Medulla oblongata (tissue), 1 donor: ENCODE results near the gene SLC2A11.
"Not testable (repeated sequence)": the region's sequence is repeated elsewhere in the genome, so short reads cannot be mapped to it uniquely, and the experiment has no call there.

Source experiments
- DNase-seq: peaks from one replicate; pipeline ENCODE4 v3.0.0-alpha.2; 2015; ENCODE audit errors: extremely low spot score

Gene SLC2A11

GRCh38 chr22:23847310-23847920, 10.3 kb upstream of the SLC2A11 start:
- DNase-seq = no peak

- DNase-seq = no peak
Measured at GRCh38 chr22:23847991-23848864, 9.4 kb upstream of the SLC2A11 start.

GRCh38 chr22:23849009-23850006, 8.4 kb upstream of the SLC2A11 start:
- peak; percentile 76 for DNase-seq

- no peak for DNase-seq
Measured at GRCh38 chr22:23850136-23850611, 7.5 kb upstream of the SLC2A11 start.

- DNase-seq = peak; percentile 38
Measured at GRCh38 chr22:23856721-23857605, 712 bp upstream of the SLC2A11 start.

GRCh38 chr22:23858484-23858815, 775 bp downstream of the SLC2A11 start:
- DNase-seq = no peak

GRCh38 chr22:23859201-23859600, 1.5 kb downstream of the SLC2A11 start:
- no peak for DNase-seq

- not testable (repeated sequence) for DNase-seq
Measured at GRCh38 chr22:23860187-23860586, 2.5 kb downstream of the SLC2A11 start.

- no peak for DNase-seq
Measured at GRCh38 chr22:23862103-23862502, 4.4 kb downstream of the SLC2A11 start.

- not testable (repeated sequence) for DNase-seq
Measured at GRCh38 chr22:23864499-23865154, 7.0 kb downstream of the SLC2A11 start.

GRCh38 chr22:23868580-23868979, 10.9 kb downstream of the SLC2A11 start:
- no peak for DNase-seq

GRCh38 chr22:23874871-23875270, 17.2 kb downstream of the SLC2A11 start:
- no peak for DNase-seq

- DNase-seq = no peak
Measured at GRCh38 chr22:23875801-23876200, 18.1 kb downstream of the SLC2A11 start.

GRCh38 chr22:23877566-23877965, 19.9 kb downstream of the SLC2A11 start:
- DNase-seq = no peak

GRCh38 chr22:23878219-23878618, 20.5 kb downstream of the SLC2A11 start:
- DNase-seq = peak; percentile 51

- no peak for DNase-seq
Measured at GRCh38 chr22:23882370-23882769, 24.7 kb downstream of the SLC2A11 start.

- no peak for DNase-seq
Measured at GRCh38 chr22:23883658-23884057, 26.0 kb downstream of the SLC2A11 start.

GRCh38 chr22:23884140-23884539, 26.5 kb downstream of the SLC2A11 start:
- DNase-seq = no peak

GRCh38 chr22:23888615-23889401, 31.1 kb downstream of the SLC2A11 start:
- peak; percentile 43 for DNase-seq

- peak; percentile 45 for DNase-seq
Measured at GRCh38 chr22:23889620-23890019, 31.9 kb downstream of the SLC2A11 start.
